Karpas-422 (cell line): Measurements from ENCODE around the gene SUMF1. TPM values are rescaled to one million over a fixed set of nuclear protein-coding genes. Genes with fewer than 3 reads are reported as not detected.

Experiments
- DNase-seq: peaks from one replicate; pipeline ENCODE4 v3.0.0-alpha.2; 2015
- H2AFZ ChIP-seq: fragments of 200-600 bp; sonication (generic); 2 replicates; pipeline ENCODE4 v1.6.1; 2014; ENCODE audit warnings: antibody characterized with exemption, low read length, mixed read lengths
- H3K27ac ChIP-seq: fragments of 200-600 bp; sonication (generic); 2 replicates; pipeline ENCODE4 v1.5.1; 2014; ENCODE audit warnings: mild to moderate bottlenecking, low read length, moderate library complexity
- H3K27me3 ChIP-seq: fragments of 200-600 bp; sonication (generic); 2 replicates; pipeline ENCODE4 v1.6.1; 2014; ENCODE audit warnings: low read length, mixed read lengths
- H3K36me3 ChIP-seq: fragments of 200-600 bp; sonication (generic); 2 replicates; pipeline ENCODE4 v1.6.1; 2014; ENCODE audit warnings: low read length, mixed read lengths; ENCODE audit not compliant: insufficient read depth
- H3K4me1 ChIP-seq: fragments of 200-600 bp; sonication (generic); 2 replicates; pipeline ENCODE4 v1.6.1; 2014; ENCODE audit warnings: mild to moderate bottlenecking, low read length, mixed read lengths
- H3K4me2 ChIP-seq: fragments of 200-600 bp; sonication (generic); 2 replicates; pipeline ENCODE4 v1.6.1; 2014; ENCODE audit warnings: low read length, low read depth, mild to moderate bottlenecking; ENCODE audit not compliant: poor library complexity, severe bottlenecking
- H3K4me3 ChIP-seq: fragments of 200-600 bp; sonication (generic); 2 replicates; pipeline ENCODE4 v1.5.1; 2014; ENCODE audit warnings: mild to moderate bottlenecking, antibody characterized with exemption, low read length, mixed read lengths
- H3K79me2 ChIP-seq: fragments of 200-600 bp; sonication (generic); 2 replicates; pipeline ENCODE4 v1.6.1; 2014; ENCODE audit warnings: mild to moderate bottlenecking, low read length, mixed read lengths
- H3K9ac ChIP-seq: fragments of 200-600 bp; sonication (generic); 2 replicates; pipeline ENCODE4 v1.6.0; 2014; ENCODE audit warnings: low read length
- H3K9me2 ChIP-seq: fragments of 200-600 bp; sonication (generic), shearing (Covaris generic); replicated peaks from 2 replicates; pipeline ENCODE4 v1.6.0; 2014; ENCODE audit warnings: mild to moderate bottlenecking, low read length, moderate library complexity; ENCODE audit not compliant: insufficient read depth
- H3K9me3 ChIP-seq: fragments of 300-700, 200-600 bp; sonication (generic); 2 replicates; pipeline ENCODE4 v1.6.1; 2014; ENCODE audit warnings: low read length, mixed read lengths
- H4K20me1 ChIP-seq: fragments of 200-600 bp; sonication (generic); 2 replicates; pipeline ENCODE4 v1.6.1; 2014; ENCODE audit warnings: mild to moderate bottlenecking, antibody characterized with exemption, low read length, low read depth; ENCODE audit not compliant: insufficient read depth
- total RNA-seq: library from RNA; depleted of rRNA; stranded (reverse); fragments of >200 nt; shearing (Covaris generic); gene quantifications from 2 replicates; pipeline ENCODE4 v1.2.3, GENCODE V29; 2014; ENCODE audit warnings: low replicate concordance

Gene SUMF1
- total RNA-seq, 1 experiment from 2014 or later = 13.5 TPM

GRCh38 chr3:4474683-4475490 lies 7.8 kb upstream of the SUMF1 start:
- Histone ChIP-seq H3K9me2 (no peaks in the 10 kb centered on the region), H2AFZ (no peak overlapping the region), H3K27ac (no peak overlapping the region), H3K4me1 (peaks cover 6% of the 10 kb centered on the region), H3K36me3 (no peaks in the 10 kb centered on the region), H3K79me2 (no peaks in the 10 kb centered on the region), H3K9me3 (no peaks in the 10 kb centered on the region), H4K20me1 (no peaks in the 10 kb centered on the region), H3K9ac (no peak overlapping the region), H3K4me3 (no peak overlapping the region), H3K27me3 (no peaks in the 10 kb centered on the region), H3K4me2 (no peak overlapping the region)
- DNase-seq = peak; percentile 47

GRCh38 chr3:4472766-4473165 lies 5.7 kb upstream of the SUMF1 start:
- DNase-seq = no peak
- H2AFZ ChIP-seq = no peak overlapping the region
- no peak overlapping the region for H3K4me3 ChIP-seq
- H3K9ac ChIP-seq = no peak overlapping the region
- H4K20me1 ChIP-seq = no peaks in the 10 kb centered on the region
- no peaks in the 10 kb centered on the region for H3K9me3 ChIP-seq
- no peak overlapping the region for H3K27ac ChIP-seq
- no peaks in the 10 kb centered on the region for H3K9me2 ChIP-seq
- H3K27me3 ChIP-seq = no peaks in the 10 kb centered on the region
- no peak overlapping the region for H3K4me2 ChIP-seq
- no peaks in the 10 kb centered on the region for H3K79me2 ChIP-seq
- H3K36me3 ChIP-seq = no peaks in the 10 kb centered on the region
- H3K4me1 ChIP-seq = peaks cover 6% of the 10 kb centered on the region

GRCh38 chr3:4472312-4472711 lies 5.2 kb upstream of the SUMF1 start:
- H3K27me3 ChIP-seq = no peaks in the 10 kb centered on the region
- DNase-seq = no peak
- no peak overlapping the region for H3K9ac ChIP-seq

GRCh38 chr3:4471907-4472306 lies 4.8 kb upstream of the SUMF1 start:
- peaks cover 11% of the 10 kb centered on the region for H3K4me1 ChIP-seq
- H3K79me2 ChIP-seq = no peaks in the 10 kb centered on the region
- no peak overlapping the region for H3K4me2 ChIP-seq
- H3K9ac ChIP-seq = no peak overlapping the region
- DNase-seq = no peak
- no peaks in the 10 kb centered on the region for H3K36me3 ChIP-seq
- no peaks in the 10 kb centered on the region for H3K9me2 ChIP-seq
- no peaks in the 10 kb centered on the region for H3K27me3 ChIP-seq
- no peaks in the 10 kb centered on the region for H3K9me3 ChIP-seq
- no peak overlapping the region for H2AFZ ChIP-seq
- no peak overlapping the region for H3K4me3 ChIP-seq
- H4K20me1 ChIP-seq = no peaks in the 10 kb centered on the region
- H3K27ac ChIP-seq = no peak overlapping the region

More at GRCh38 chr3:4472312-4472711, 5.2 kb upstream of the SUMF1 start:
- H3K27ac ChIP-seq = no peak overlapping the region
- no peak overlapping the region for H2AFZ ChIP-seq
- H3K9me3 ChIP-seq = no peaks in the 10 kb centered on the region
- no peak overlapping the region for H3K4me3 ChIP-seq
- no peaks in the 10 kb centered on the region for H3K36me3 ChIP-seq
- H3K4me1 ChIP-seq = peaks cover 10% of the 10 kb centered on the region
- H4K20me1 ChIP-seq = no peaks in the 10 kb centered on the region
- H3K79me2 ChIP-seq = no peaks in the 10 kb centered on the region
- no peak overlapping the region for H3K4me2 ChIP-seq
- H3K9me2 ChIP-seq = no peaks in the 10 kb centered on the region

GRCh38 chr3:4467522-4467867 lies 426 bp upstream of the SUMF1 start:
- 0 out of 2 replicates have a peak, but pooled peaks cover 4% of the 10 kb centered on the region for H3K79me2 ChIP-seq

GRCh38 chr3:4464576-4464975 lies 2.5 kb downstream of the SUMF1 start:
- Histone ChIP-seq H3K79me2 (0 out of 2 replicates have a peak, but pooled peaks cover 4% of the 10 kb centered on the region), H3K9ac (no peak overlapping the region), H3K9me2 (no peaks in the 10 kb centered on the region), H3K4me1 (peaks cover 10% of the 10 kb centered on the region), H3K27ac (no peak overlapping the region), H3K27me3 (no peaks in the 10 kb centered on the region), H3K9me3 (no peaks in the 10 kb centered on the region), H3K4me2 (no peak overlapping the region), H4K20me1 (no peaks in the 10 kb centered on the region), H3K36me3 (no peaks in the 10 kb centered on the region), H2AFZ (no peak overlapping the region), H3K4me3 (no peak overlapping the region)
- DNase-seq = no peak

More at GRCh38 chr3:4467522-4467867, 426 bp upstream of the SUMF1 start:
- H3K4me3 ChIP-seq = peak overlapping the region; percentile 84
- peak overlapping the region; percentile 79 for H3K4me2 ChIP-seq
- peaks cover 10% of the 10 kb centered on the region for H3K4me1 ChIP-seq
- no peak overlapping the region for H3K27ac ChIP-seq
- H3K9ac ChIP-seq = peak overlapping the region; percentile 74
- peak overlapping the region; percentile 93 for H2AFZ ChIP-seq
- no peaks in the 10 kb centered on the region for H3K36me3 ChIP-seq
- no peak for DNase-seq
- no peaks in the 10 kb centered on the region for H4K20me1 ChIP-seq
- H3K27me3 ChIP-seq = no peaks in the 10 kb centered on the region
- H3K9me2 ChIP-seq = no peaks in the 10 kb centered on the region
- H3K9me3 ChIP-seq = no peaks in the 10 kb centered on the region

- 0 out of 2 replicates have a peak, but pooled peaks cover 4% of the 10 kb centered on the region for H3K79me2 ChIP-seq
- no peaks in the 10 kb centered on the region for H3K36me3 ChIP-seq
- H3K9ac ChIP-seq = no peak overlapping the region
- no peak overlapping the region for H3K4me3 ChIP-seq
- peaks cover 9% of the 10 kb centered on the region for H3K4me1 ChIP-seq
- no peaks in the 10 kb centered on the region for H3K27me3 ChIP-seq
- no peaks in the 10 kb centered on the region for H3K9me3 ChIP-seq
- H3K4me2 ChIP-seq = no peak overlapping the region
- no peak for DNase-seq
- H3K9me2 ChIP-seq = no peaks in the 10 kb centered on the region
- H3K27ac ChIP-seq = no peak overlapping the region
- H4K20me1 ChIP-seq = no peaks in the 10 kb centered on the region
- H2AFZ ChIP-seq = no peak overlapping the region
Observed at GRCh38 chr3:4462369-4463040, 4.6 kb downstream of the SUMF1 start.

GRCh38 chr3:4461468-4462090 lies 5.5 kb downstream of the SUMF1 start:
- DNase-seq = no peak
- Histone ChIP-seq H3K36me3 (no peaks in the 10 kb centered on the region), H2AFZ (no peak overlapping the region), H3K27ac (no peak overlapping the region), H3K4me2 (no peak overlapping the region), H3K9ac (no peak overlapping the region), H3K4me3 (no peak overlapping the region), H4K20me1 (no peaks in the 10 kb centered on the region), H3K4me1 (peaks cover 5% of the 10 kb centered on the region), H3K9me2 (no peaks in the 10 kb centered on the region), H3K9me3 (peaks cover 3% of the 10 kb centered on the region; the same call in 1 of the 2 replicates), H3K79me2 (0 out of 2 replicates have a peak, but pooled peaks cover 4% of the 10 kb centered on the region), H3K27me3 (no peaks in the 10 kb centered on the region)
